Posterior vena cava (tissue), 2 donors: ENCODE data around the gene DNAJC1. TPM values are rescaled to one million over a fixed set of nuclear protein-coding genes. Genes with fewer than 3 reads are reported as not detected.

Source experiments
- DNase-seq: peaks from one replicate; pipeline ENCODE4 v3.0.0-alpha.2; 2020; ENCODE audit warnings: low spot score
- intact Hi-C, 2 donors: fragments of 100-400 bp; cut with DNase I; formaldehyde crosslinking; loops; one replicate each; pipeline versions ENCODE4 v1.14.1 to v1.14.2; 2022 to 2023
- total RNA-seq, 2 donors: library from RNA; stranded (reverse); fragmentation: NEBNext Ultra II Directional; extraction: Animal tissue kit (Norgen Biotek cat#: 25700); gene quantifications; one replicate each; pipeline ENCODE4 v1.2.1, GENCODE V29; 2021
- donor health status: DM: yes; HTN: yes; CAD: no.
- donor health status: DM: yes; HTN: yes; CAD: no.

Gene DNAJC1
- total RNA-seq, 2 donors from 2014 or later, result 24.4 to 26.4 TPM

- DNase-seq, result no peak
These were observed 251.9 kb downstream of the DNAJC1 start for GRCh38 chr10:21751341-21752310.

GRCh38 chr10:21750424-21750823 lies 253.1 kb downstream of the DNAJC1 start:
- intact Hi-C loops, result no loop called here
- no peak for DNase-seq

More at GRCh38 chr10:21751341-21752310, 251.9 kb downstream of the DNAJC1 start:
- intact Hi-C loops, result no loop called here

- DNase-seq, result no peak
- intact Hi-C loops, result no loop called here
These were observed 253.7 kb downstream of the DNAJC1 start for GRCh38 chr10:21749788-21750187.

DNA sequence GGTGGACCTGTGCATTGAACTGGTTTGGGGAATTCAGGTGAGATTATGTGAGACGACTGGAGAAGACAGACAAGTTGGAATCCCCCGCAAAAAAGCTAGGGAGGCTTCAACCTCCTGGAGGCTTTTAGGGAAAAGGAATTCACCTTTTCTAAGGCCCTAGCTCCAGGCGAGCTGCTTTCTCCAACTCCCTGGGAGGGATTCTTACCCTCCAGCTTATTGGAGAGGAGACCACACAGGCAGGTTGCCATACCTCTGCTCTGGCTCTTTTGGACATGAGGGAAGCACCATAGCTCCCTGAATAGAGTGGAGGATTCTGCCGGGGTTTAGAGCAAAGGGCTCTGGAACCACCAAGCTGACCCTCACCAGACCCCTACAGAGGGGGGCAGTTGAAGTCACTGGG lies 255.7 kb downstream of the DNAJC1 start:
- no peak for DNase-seq
- intact Hi-C loops, result no loop called here

DNA sequence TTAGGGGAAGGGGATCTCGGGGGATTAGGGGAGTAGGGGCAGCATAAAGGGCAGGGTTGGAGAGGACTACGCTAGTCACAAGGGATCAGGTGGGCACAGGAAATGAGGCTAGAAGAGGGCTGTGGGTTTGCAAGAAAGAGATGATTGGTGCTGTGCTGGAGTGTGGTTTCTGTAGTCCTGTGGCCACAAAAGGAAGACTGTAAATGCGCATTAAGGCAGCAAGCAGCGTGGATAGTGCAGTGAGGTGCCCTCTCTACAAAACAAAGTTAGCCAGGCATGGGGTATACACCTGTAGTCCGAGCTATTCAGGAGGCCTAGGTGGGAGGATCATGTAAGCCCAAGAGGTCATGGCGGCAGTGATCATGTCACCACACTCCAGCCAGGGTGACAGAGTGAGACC lies 257.4 kb downstream of the DNAJC1 start:
- intact Hi-C loops, result no loop called here
- DNase-seq, result no peak

- intact Hi-C loops, result no loop called here
- DNase-seq, result no peak
These were observed 259.3 kb downstream of the DNAJC1 start for GRCh38 chr10:21744223-21744622.

- intact Hi-C loops, result no loop called here
- no peak for DNase-seq
These were observed 260.7 kb downstream of the DNAJC1 start for GRCh38 chr10:21742740-21743412.

DNA sequence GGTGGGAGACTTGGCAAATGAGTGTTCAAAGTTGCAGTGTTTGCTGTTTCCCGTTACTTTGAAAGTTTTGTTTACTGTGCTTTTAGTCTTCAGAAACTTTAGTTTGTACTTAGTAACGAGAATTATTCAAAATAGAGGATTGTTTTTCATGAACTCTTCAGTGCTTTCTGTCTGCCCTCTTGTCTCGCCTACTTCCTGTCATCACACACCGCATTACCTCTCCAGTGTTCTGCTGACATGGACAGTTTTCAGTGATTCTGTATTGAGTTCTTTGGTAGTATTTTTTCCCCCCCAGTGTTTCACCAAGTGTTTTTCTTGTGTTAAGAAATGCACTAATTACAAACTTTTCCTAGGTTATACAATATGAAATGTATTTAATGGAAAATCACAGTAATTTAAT lies 262.5 kb downstream of the DNAJC1 start:
- intact Hi-C loops, result no loop called here
- DNase-seq, result no peak

- intact Hi-C loops, result loop anchor here (10.0 kb wide), 2 partner anchors 242 to 462 kb away; no protein-coding TSS in a partner anchor
- DNase-seq, result no peak
These were observed 266.4 kb downstream of the DNAJC1 start for GRCh38 chr10:21737106-21737505.

GRCh38 chr10:21733710-21734109 lies 269.8 kb downstream of the DNAJC1 start:
- intact Hi-C loops, result loop anchor here (5.0 to 10.0 kb wide), 3 partner anchors 196 to 459 kb away; no protein-coding TSS in a partner anchor
- no peak for DNase-seq

GRCh38 chr10:21732067-21732772 lies 271.3 kb downstream of the DNAJC1 start:
- DNase-seq, result peak; percentile 82
- intact Hi-C loops, result loop anchor here (5.0 to 10.0 kb wide), 3 partner anchors 195 to 457 kb away; no protein-coding TSS in a partner anchor

- no peak for DNase-seq
- intact Hi-C loops, result no loop called here
These were observed 274.9 kb downstream of the DNAJC1 start for GRCh38 chr10:21728618-21729017.

DNA sequence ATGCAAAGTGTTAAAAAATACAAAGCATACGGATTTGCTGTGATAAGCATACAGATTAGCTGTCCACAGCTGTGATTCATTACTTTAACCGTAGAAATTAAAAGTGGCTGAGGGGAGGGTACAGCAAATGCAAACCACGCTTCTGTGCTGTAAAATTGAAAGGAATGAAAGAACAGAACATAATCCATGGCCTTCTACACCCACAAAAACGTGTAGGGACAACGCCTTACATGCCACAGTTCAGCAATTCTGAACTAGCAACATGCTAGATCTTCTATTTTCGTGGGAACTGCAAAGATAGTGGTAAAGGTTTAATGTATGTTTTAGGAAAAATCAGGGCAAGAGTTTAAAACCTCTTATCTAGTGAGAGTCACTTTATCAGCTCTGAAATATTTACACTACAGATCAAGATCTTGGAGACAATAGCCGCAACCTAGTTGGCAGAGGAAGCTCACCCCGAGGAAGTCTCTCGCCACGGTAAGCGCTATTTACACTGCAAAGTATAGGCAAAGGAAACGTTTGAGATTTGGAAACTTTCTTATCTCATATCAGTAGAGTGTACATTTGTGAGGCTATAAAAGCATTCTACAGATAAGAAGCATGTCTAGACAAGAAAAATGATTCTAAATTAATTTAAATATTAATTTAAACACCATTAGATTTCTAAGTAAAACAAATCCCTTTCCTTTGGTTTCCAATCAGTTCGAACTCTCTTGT lies 275.9 kb downstream of the DNAJC1 start:
- no peak for DNase-seq
- intact Hi-C loops, result no loop called here

- DNase-seq, result no peak
- intact Hi-C loops, result no loop called here
These were observed 276.8 kb downstream of the DNAJC1 start for GRCh38 chr10:21726601-21727225.

GRCh38 chr10:21724687-21725367 lies 278.7 kb downstream of the DNAJC1 start:
- intact Hi-C loops, result no loop called here

GRCh38 chr10:21724020-21724589 lies 279.4 kb downstream of the DNAJC1 start:
- DNase-seq, result no peak
- intact Hi-C loops, result no loop called here

More at GRCh38 chr10:21724687-21725367, 278.7 kb downstream of the DNAJC1 start:
- DNase-seq, result peak; percentile 92

DNA sequence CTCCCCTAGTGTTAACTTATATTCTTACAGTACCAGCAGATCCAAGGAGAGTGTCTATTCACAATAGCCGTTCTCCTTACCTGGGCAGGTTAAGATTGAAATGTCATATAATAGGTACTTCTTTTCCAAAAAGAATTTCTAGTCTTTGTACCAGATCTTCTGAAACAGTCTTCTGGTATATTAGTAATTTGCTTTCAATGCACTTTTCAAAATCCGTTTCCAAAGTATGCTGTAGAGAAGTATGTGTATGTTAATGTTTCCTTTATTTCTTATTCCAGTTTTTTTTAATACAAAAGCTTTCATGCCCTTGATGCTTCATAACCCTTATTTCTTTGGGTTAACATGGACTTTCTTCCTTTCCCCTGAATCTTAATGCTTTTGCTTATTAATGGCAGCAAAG lies 281.3 kb downstream of the DNAJC1 start:
- intact Hi-C loops, result no loop called here
- DNase-seq, result no peak
